Measurements from ENCODE around the gene TPP1. TPM values are rescaled to one million over a fixed set of nuclear protein-coding genes. Genes with fewer than 3 reads are reported as not detected.

The TPP1 gene
- total RNA-seq, 1 experiment from 2014 or later = 31.2 TPM

- DNase-seq (ENCODE audit: low read depth) = no peak
Measured at GRCh38 chr11:6565988-6566703, 53.1 kb downstream of the TPP1 start.

- DNase-seq (ENCODE audit: low read depth) = no peak
Measured at GRCh38 chr11:6565325-6565724, 53.9 kb downstream of the TPP1 start.

- no peak for DNase-seq (ENCODE audit: low read depth)
Measured at GRCh38 chr11:6563667-6564066, 55.6 kb downstream of the TPP1 start.

- no peak for DNase-seq (ENCODE audit: low read depth)
Measured at GRCh38 chr11:6563121-6563619, 56.1 kb downstream of the TPP1 start.

Other genes starting within 250 kb of the TPP1 start
- gene SMPD1, start 228.9 kb downstream of the TPP1 start, total RNA-seq (2014; rRNA removed; shearing (Covaris generic)) = 30.8 and 32.1 TPM in 2 replicates
- 13.3 and 15.4 TPM in 2 replicates for gene APBB1, start 200.3 kb downstream of the TPP1 start, total RNA-seq (2014; rRNA removed; shearing (Covaris generic))
- 0.35 TPM in 1 of 2 replicates, not detected in the other for gene HPX, start 178.4 kb downstream of the TPP1 start, total RNA-seq (2014; rRNA removed; shearing (Covaris generic))
- gene TRIM3, start 145.5 kb downstream of the TPP1 start, total RNA-seq (2014; rRNA removed; shearing (Covaris generic)) = 27.2 and 35.5 TPM in 2 replicates
- 123 and 126 TPM in 2 replicates for gene ARFIP2, start 138.1 kb downstream of the TPP1 start, total RNA-seq (2014; rRNA removed; shearing (Covaris generic))
- 49.8 and 60.5 TPM in 2 replicates for gene TIMM10B, start 137.9 kb downstream of the TPP1 start, total RNA-seq (2014; rRNA removed; shearing (Covaris generic))
- gene DNHD1, start 122.1 kb downstream of the TPP1 start, total RNA-seq (2014; rRNA removed; shearing (Covaris generic)) = 3.5 and 5.7 TPM in 2 replicates
- gene RRP8, start 15.8 kb downstream of the TPP1 start, total RNA-seq (2014; rRNA removed; shearing (Covaris generic)) = 40.8 and 44.9 TPM in 2 replicates
- gene ILK, start 15.6 kb downstream of the TPP1 start, total RNA-seq (2014; rRNA removed; shearing (Covaris generic)) = 142 and 149 TPM in 2 replicates
- 228 and 254 TPM in 2 replicates for gene TAF10, start 7.2 kb downstream of the TPP1 start, total RNA-seq (2014; rRNA removed; shearing (Covaris generic))
- 0.57 and 0.66 TPM in 2 replicates for gene DCHS1, start 36.4 kb upstream of the TPP1 start, total RNA-seq (2014; rRNA removed; shearing (Covaris generic))
- gene MRPL17, start 63.9 kb upstream of the TPP1 start, total RNA-seq (2014; rRNA removed; shearing (Covaris generic)) = 93.0 and 140 TPM in 2 replicates
- not detected in 2 replicates for gene OR2AG2, start 152.6 kb upstream of the TPP1 start, total RNA-seq (2014; rRNA removed; shearing (Covaris generic))
- gene OR2AG1, start 163.6 kb upstream of the TPP1 start, total RNA-seq (2014; rRNA removed; shearing (Covaris generic)) = not detected in 2 replicates
- not detected in 2 replicates for gene OR6A2, start 180.3 kb upstream of the TPP1 start, total RNA-seq (2014; rRNA removed; shearing (Covaris generic))
- gene OR10A5, start 226.3 kb upstream of the TPP1 start, total RNA-seq (2014; rRNA removed; shearing (Covaris generic)) = not detected in 2 replicates
- not detected in 2 replicates for gene OR10A2, start 243.6 kb upstream of the TPP1 start, total RNA-seq (2014; rRNA removed; shearing (Covaris generic))

All from HT1080 (cell line).